Aorta (tissue), 5 donors: Measurements from ENCODE around the gene PIEZO2. TPM values are rescaled to one million over a fixed set of nuclear protein-coding genes. Genes with fewer than 3 reads are reported as not detected.
A peak's percentile ranks its signal among the peaks of the same experiment; 100 is the strongest.
"Not testable (repeated sequence)": the region's sequence is repeated elsewhere in the genome, so short reads cannot be mapped to it uniquely, and the experiment has no call there.

Experiments
- ATAC-seq: fragments of 200-7000 bp; cut with Tn5 transposase; one replicate; pipeline ENCODE4 v1.9.1; 2022; ENCODE audit warnings: moderate library complexity; ENCODE audit not compliant: low FRiP score
- DNase-seq, 2 donors: peaks; one replicate each; pipeline ENCODE4 v3.0.0-alpha.2; 2020
- H3K27ac ChIP-seq, 2 donors: one replicate each; pipeline ENCODE4 v1.5.1; 2013; ENCODE audit warnings: low read length in 2 of 2, mild to moderate bottlenecking in 2 of 2, moderate library complexity in 2 of 2, control low read depth in 1 of 2, inconsistent platforms in 1 of 2, low read depth in 1 of 2
- H3K27me3 ChIP-seq, 2 donors: one replicate each; pipeline ENCODE4 v1.6.1; 2013; ENCODE audit warnings: control low read depth in 1 of 2, low read length in 1 of 2, mild to moderate bottlenecking in 1 of 2, moderate library complexity in 1 of 2; ENCODE audit not compliant: insufficient read depth in 2 of 2, control insufficient read depth in 1 of 2
- H3K36me3 ChIP-seq, 2 donors: one replicate each; pipeline ENCODE4 v1.6.1; 2013; ENCODE audit warnings: control low read depth in 1 of 2, low read length in 1 of 2, mild to moderate bottlenecking in 1 of 2; ENCODE audit not compliant: insufficient read depth in 2 of 2, control insufficient read depth in 1 of 2
- H3K4me1 ChIP-seq, 2 donors: one replicate each; pipeline ENCODE4 v1.6.1; 2013; ENCODE audit warnings: low read length in 2 of 2, control low read depth in 1 of 2, mild to moderate bottlenecking in 1 of 2, moderate library complexity in 1 of 2; ENCODE audit not compliant: insufficient read depth in 2 of 2, control insufficient read depth in 1 of 2
- H3K4me3 ChIP-seq, 2 donors: one replicate each; pipeline ENCODE4 v1.5.1; 2013; ENCODE audit warnings: low read length in 2 of 2, control low read depth in 1 of 2, mild to moderate bottlenecking in 1 of 2
- H3K9me3 ChIP-seq: one replicate; pipeline ENCODE4 v1.6.1; 2013; ENCODE audit warnings: mild to moderate bottlenecking, low read length; ENCODE audit not compliant: control insufficient read depth
- WGBS, 2 donors: extraction: QIAGEN DNeasy Blood & Tissue Kit; methylation state at CpG; one replicate each; pipeline ENCODE4 v1.1.7; 2013; 5-methylcytosine and 5-hydroxymethylcytosine counted together
- intact Hi-C, 2 donors: fragments of 100-400 bp; cut with DNase I; formaldehyde crosslinking; loops; one replicate each; pipeline versions ENCODE4 v1.14.2 to v1.15.0; 2022
- polyA plus RNA-seq, 2 donors: library from polyadenylated mRNA; stranded (reverse); fragments of 200-250 nt; gene quantifications; one replicate each; pipeline ENCODE4 v1.2.3, GENCODE V29; 2013
- total RNA-seq, 2 donors: library from RNA; stranded (reverse); fragmentation: NEBNext Ultra II Directional; extraction: Animal tissue kit (Norgen Biotek cat#: 25700); gene quantifications; one replicate each; pipeline ENCODE4 v1.2.1, GENCODE V29; 2021
- donor health status: healthy with polysubstance abuse.
- donor health status: Bipolar disorder and iron deficiency.
- donor health status: DM: no; HTN: no; CAD: no.
- donor health status: DM: no; HTN: no; CAD: no.
- donor health status: DM: yes; HTN: yes; CAD: no.

The PIEZO2 gene
- total and polyA plus RNA-seq, 4 donors = 0.50 to 8.8 (median 1.6) TPM

- intact Hi-C loops = no loop called here
- Histone ChIP-seq H3K36me3 (no peaks in the 10 kb centered on the region), H3K9me3 (no peaks in the 10 kb centered on the region), H3K4me1 (peaks cover 0 to 8% of the 10 kb centered on the region in 2 donors), H3K4me3 (no peak overlapping the region), H3K27ac (peak overlapping the region in 1 of 2 donors; percentile 28), H3K27me3 (no peaks in the 10 kb centered on the region)
- no peak for DNase-seq
- 33 to 34% methylated on average over 9 of the region's 9 CpGs for WGBS, 2 donors
- ATAC-seq = no peak
These were observed 213.0 kb downstream of the PIEZO2 start for GRCh38 chr18:10936176-10937053.

- Histone ChIP-seq H3K4me3 (no peak overlapping the region), H3K27me3 (no peaks in the 10 kb centered on the region), H3K9me3 (no peaks in the 10 kb centered on the region), H3K27ac (no peak overlapping the region), H3K4me1 (peaks cover 0 to 8% of the 10 kb centered on the region in 2 donors), H3K36me3 (no peaks in the 10 kb centered on the region)
- ATAC-seq = no peak
- 23 to 41% methylated on average over 7 of the region's 7 CpGs for WGBS, 2 donors
- no peak for DNase-seq
- intact Hi-C loops = no loop called here
These were observed 213.8 kb downstream of the PIEZO2 start for GRCh38 chr18:10935588-10935987.

- H3K9me3 ChIP-seq, ATAC-seq, DNase-seq, H3K27me3 ChIP-seq, H3K4me3 ChIP-seq, H3K27ac ChIP-seq, H3K4me1 ChIP-seq, H3K36me3 ChIP-seq, intact Hi-C loops: not testable (repeated sequence)
- WGBS, 2 donors = 94 to 95% methylated on average over 3 of the region's 3 CpGs
These were observed 215.7 kb downstream of the PIEZO2 start for GRCh38 chr18:10933648-10934047.

GRCh38 chr18:10930076-10930475 lies 219.3 kb downstream of the PIEZO2 start:
- Histone ChIP-seq H3K4me3 (no peak overlapping the region), H3K27me3 (no peaks in the 10 kb centered on the region), H3K9me3 (no peaks in the 10 kb centered on the region), H3K27ac (no peak overlapping the region), H3K36me3 (no peaks in the 10 kb centered on the region), H3K4me1 (no peaks in the 10 kb centered on the region)
- 80 to 92% methylated on average over 2 of the region's 2 CpGs for WGBS, 2 donors
- ATAC-seq (no peak), DNase-seq (no peak)
- intact Hi-C loops = no loop called here

- Histone ChIP-seq H3K27me3 (no peaks in the 10 kb centered on the region), H3K27ac (no peak overlapping the region), H3K4me1 (no peaks in the 10 kb centered on the region), H3K4me3 (no peak overlapping the region), H3K9me3 (no peaks in the 10 kb centered on the region), H3K36me3 (no peaks in the 10 kb centered on the region)
- DNase-seq (no peak), ATAC-seq (no peak)
- intact Hi-C loops = loop anchor here in 1 of 2 donors (10.0 kb wide), 1 partner anchor 64 kb away; no protein-coding TSS in a partner anchor
- WGBS, 2 donors = 88 to 89% methylated on average over 7 of the region's 7 CpGs
These were observed 220.5 kb downstream of the PIEZO2 start for GRCh38 chr18:10928772-10929373.

- WGBS, 2 donors = 50 to 58% methylated on average over 8 of the region's 8 CpGs
- H3K9me3 ChIP-seq = no peaks in the 10 kb centered on the region
- H3K27me3 ChIP-seq = no peaks in the 10 kb centered on the region
- intact Hi-C loops = loop anchor here in 1 of 2 donors (10.0 kb wide), 1 partner anchor 63 kb away; no protein-coding TSS in a partner anchor
- H3K27ac ChIP-seq = no peak overlapping the region
- no peaks in the 10 kb centered on the region for H3K36me3 ChIP-seq
- DNase-seq = no peak
- no peak overlapping the region for H3K4me3 ChIP-seq
- no peaks in the 10 kb centered on the region for H3K4me1 ChIP-seq
- ATAC-seq = no peak
These were observed 221.2 kb downstream of the PIEZO2 start for GRCh38 chr18:10928011-10928771.

GRCh38 chr18:10927286-10927992 lies 221.9 kb downstream of the PIEZO2 start:
- peak overlapping the region in 1 of 2 donors; percentile 45 for H3K4me3 ChIP-seq
- no peaks in the 10 kb centered on the region for H3K27me3 ChIP-seq
- H3K27ac ChIP-seq = no peak overlapping the region
- H3K4me1 ChIP-seq = no peaks in the 10 kb centered on the region
- intact Hi-C loops = loop anchor here in 1 of 2 donors (10.0 kb wide), 1 partner anchor 63 kb away; no protein-coding TSS in a partner anchor
- ATAC-seq (peak; percentile 59), DNase-seq (peak in 1 of 2 donors; percentile 48)
- H3K9me3 ChIP-seq = no peaks in the 10 kb centered on the region
- H3K36me3 ChIP-seq = no peaks in the 10 kb centered on the region
- 11 to 12% methylated on average over 12 of the region's 12 CpGs for WGBS, 2 donors

GRCh38 chr18:10926621-10927161 lies 222.7 kb downstream of the PIEZO2 start:
- intact Hi-C loops = loop anchor here in 1 of 2 donors (10.0 kb wide), 1 partner anchor 62 kb away; no protein-coding TSS in a partner anchor

More at GRCh38 chr18:10926621-10927161, 222.7 kb downstream of the PIEZO2 start:
- Histone ChIP-seq H3K4me3 (peak overlapping the region in 1 of 2 donors; percentile 27), H3K4me1 (no peaks in the 10 kb centered on the region), H3K27me3 (no peaks in the 10 kb centered on the region), H3K9me3 (no peaks in the 10 kb centered on the region), H3K36me3 (no peaks in the 10 kb centered on the region), H3K27ac (no peak overlapping the region)
- 13 to 16% methylated on average over 13 of the region's 13 CpGs for WGBS, 2 donors
- ATAC-seq (peak; percentile 39), DNase-seq (no peak)
